GM18909 (cell line): ENCODE measurements around the gene NR1H2.
A peak's percentile ranks its signal among the peaks of the same experiment; 100 is the strongest.

Experiments used
- ATAC-seq: cut with Tn5 transposase; IDR thresholded peaks from one replicate; pipeline ENCODE4 v1.9.1; 2021; ENCODE audit warnings: mild to moderate bottlenecking; ENCODE audit not compliant: unreplicated experiment, poor library complexity

The NR1H2 gene

GRCh38 chr19:50419022-50419579 lies 42.8 kb downstream of the NR1H2 start:
- ATAC-seq: no peak

- no peak for ATAC-seq
These were observed 43.4 kb downstream of the NR1H2 start for GRCh38 chr19:50419580-50420035.

- ATAC-seq: no peak
These were observed 43.9 kb downstream of the NR1H2 start for GRCh38 chr19:50420127-50420526.

GRCh38 chr19:50420808-50421207 lies 44.6 kb downstream of the NR1H2 start:
- no peak for ATAC-seq

- ATAC-seq: no peak
These were observed 46.4 kb downstream of the NR1H2 start for GRCh38 chr19:50422397-50423278.

GRCh38 chr19:50423279-50424113 lies 47.2 kb downstream of the NR1H2 start:
- no peak for ATAC-seq

- ATAC-seq: no peak
These were observed 49.3 kb downstream of the NR1H2 start for GRCh38 chr19:50425581-50425980.

GRCh38 chr19:50427318-50427925 lies 51.2 kb downstream of the NR1H2 start:
- no peak for ATAC-seq

GRCh38 chr19:50427997-50428425 lies 51.8 kb downstream of the NR1H2 start:
- ATAC-seq: no peak

- ATAC-seq: no peak
These were observed 52.7 kb downstream of the NR1H2 start for GRCh38 chr19:50428772-50429463.

- no peak for ATAC-seq
These were observed 54.7 kb downstream of the NR1H2 start for GRCh38 chr19:50430888-50431342.

GRCh38 chr19:50431343-50432220 lies 55.3 kb downstream of the NR1H2 start:
- ATAC-seq: peak; percentile 76

GRCh38 chr19:50432221-50433028 lies 56.2 kb downstream of the NR1H2 start, which contains the start of gene MYBPC2:
MYBPC2 (plus strand) TSS chr19:50432892; CDS start chr19:50432954, 62 bp downstream.
- peak; percentile 14 for ATAC-seq
